ENCODE results near the gene CEP112. TPM values are rescaled to one million over a fixed set of nuclear protein-coding genes. Genes with fewer than 3 reads are reported as not detected.

The CEP112 gene
- total and polyA plus RNA-seq, 9 of the 15 experiments (the other 6 are each of a cell fraction or from before 2014, with no cell fraction given): 0.84 TPM; not detected in 8

GRCh38 chr17:66038125-66038524, 153.8 kb downstream of the CEP112 start:
- H3K4me2 ChIP-seq (ENCODE audit: insufficient read depth, low read length): no peak overlapping the region
- no peak overlapping the region for H3K27ac ChIP-seq (ENCODE audit: extremely low read depth, low read depth, low read length)
- ATAC-seq: no peak
- BruUV-seq (replicated peaks): no TSS peak
- no peaks in the 10 kb centered on the region for H3K9me1 ChIP-seq (ENCODE audit: control insufficient read depth, insufficient read depth, low read length)
- no peaks in the 10 kb centered on the region for H4K20me1 ChIP-seq (replicated peaks; ENCODE audit: control insufficient read depth, insufficient read depth, low read length)
- H3K9ac ChIP-seq (ENCODE audit: insufficient read depth in 1 of 2, low read depth in 2 of 2, low read length in 2 of 2): no peak overlapping the region
- in situ Hi-C loops (cut with MboI): no loop called here
- DNase-seq (ENCODE audit: extremely low read depth in 1 of 4, low spot score in 3 of 4): no peak
- no peak for FAIRE-seq
- ChIA-PET POLR2A (no interaction called here), CTCF (ENCODE audit: low intra/inter-chr PET ratio) (no interaction called here)
- H2AFZ ChIP-seq (ENCODE audit: low read depth, low read length): no peak overlapping the region
- WGBS (ENCODE audit: insufficient coverage, low coverage, missing lambda C conversion rate): 0% methylated on average over 3 of the region's 3 CpGs
- no peaks in the 10 kb centered on the region for H3K27me3 ChIP-seq (ENCODE audit: control insufficient read depth in 2 of 2, insufficient read depth in 2 of 2, low read length in 2 of 2)
- TF ChIP-seq ID3 (CRISPR knock-in tag; IDR thresholded peaks at IDR 0.05) (no peak), ID3 (tag; IDR thresholded peaks at IDR 0.05) (no peak), TBL1XR1 (IDR thresholded peaks at IDR 0.05; ENCODE audit: low read length in 2 of 2) (no peak), CBX8 (IDR thresholded peaks at IDR 0.05; ENCODE audit: borderline replicate concordance, extremely low read depth, low read depth, low read length, poor library complexity, severe bottlenecking) (no peak)
- H3K4me3 ChIP-seq: no peak overlapping the region
- H3K9me3 ChIP-seq (replicated peaks; ENCODE audit: control insufficient read depth, insufficient read depth, low read depth, low read length): no peaks in the 10 kb centered on the region
- no peaks in the 10 kb centered on the region for H3K36me3 ChIP-seq (ENCODE audit: control insufficient read depth, insufficient read depth, low read length)
- no peaks in the 10 kb centered on the region for H3K4me1 ChIP-seq (replicated peaks in 1 of 2; ENCODE audit: control insufficient read depth in 2 of 2, insufficient read depth in 2 of 2, low read length in 2 of 2)
- no peaks in the 10 kb centered on the region for H3K79me2 ChIP-seq (ENCODE audit: control insufficient read depth, insufficient read depth, low read length)
- intact Hi-C loops (cut with micrococcal nuclease): no loop called here

GRCh38 chr17:66037221-66037620, 154.7 kb downstream of the CEP112 start:
- no peak for TF ChIP-seq IRF9 (tag; IDR thresholded peaks at IDR 0.05)
- no peak for TF ChIP-seq LARP7 (IDR thresholded peaks at IDR 0.05)
- no peak for TF ChIP-seq E2F3 (CRISPR knock-in tag; IDR thresholded peaks at IDR 0.05)
- TF ChIP-seq TARDBP (IDR thresholded peaks at IDR 0.05): no peak
- TF ChIP-seq SRSF1 (IDR thresholded peaks at IDR 0.05; ENCODE audit: low read depth, low read length): no peak
- no peak for TF ChIP-seq SMARCC2 (IDR thresholded peaks at IDR 0.05; ENCODE audit: low read depth)
- TF ChIP-seq ZBTB7A (IDR thresholded peaks at IDR 0.05; ENCODE audit: borderline replicate concordance, control insufficient read depth, low read depth, low read length): no peak
- TF ChIP-seq TCFL5 (CRISPR knock-in tag; conservative IDR thresholded peaks at IDR 0.05): no peak
- ChIA-PET POLR2A (no interaction called here), CTCF (ENCODE audit: low intra/inter-chr PET ratio) (no interaction called here)
- in situ Hi-C loops (cut with MboI) (no loop called here), intact Hi-C loops (cut with micrococcal nuclease) (no loop called here)
- H3K36me3 ChIP-seq (ENCODE audit: control insufficient read depth, insufficient read depth, low read length): no peaks in the 10 kb centered on the region
- DNase-seq (ENCODE audit: extremely low read depth in 1 of 4, low spot score in 3 of 4) (no peak), ATAC-seq (no peak), FAIRE-seq (no peak)
- no peaks in the 10 kb centered on the region for H3K9me1 ChIP-seq (ENCODE audit: control insufficient read depth, insufficient read depth, low read length)
- no peak overlapping the region for H3K27ac ChIP-seq (ENCODE audit: extremely low read depth, low read depth, low read length)
- 3% methylated on average over 3 of the region's 3 CpGs for WGBS (ENCODE audit: insufficient coverage, low coverage, missing lambda C conversion rate)
- no peaks in the 10 kb centered on the region for H3K27me3 ChIP-seq (ENCODE audit: control insufficient read depth in 2 of 2, insufficient read depth in 2 of 2, low read length in 2 of 2)
- H3K4me3 ChIP-seq: no peak overlapping the region
- H3K4me1 ChIP-seq (replicated peaks in 1 of 2; ENCODE audit: control insufficient read depth in 2 of 2, insufficient read depth in 2 of 2, low read length in 2 of 2): no peaks in the 10 kb centered on the region
- no peaks in the 10 kb centered on the region for H3K9me3 ChIP-seq (replicated peaks; ENCODE audit: control insufficient read depth, insufficient read depth, low read depth, low read length)
- no peaks in the 10 kb centered on the region for H3K79me2 ChIP-seq (ENCODE audit: control insufficient read depth, insufficient read depth, low read length)
- H4K20me1 ChIP-seq (replicated peaks; ENCODE audit: control insufficient read depth, insufficient read depth, low read length): no peaks in the 10 kb centered on the region
- no peak overlapping the region for H3K9ac ChIP-seq (ENCODE audit: insufficient read depth in 1 of 2, low read depth in 2 of 2, low read length in 2 of 2)
- no peak overlapping the region for H3K4me2 ChIP-seq (ENCODE audit: insufficient read depth, low read length)
- no peak overlapping the region for H2AFZ ChIP-seq (ENCODE audit: low read depth, low read length)
- no TSS peak for BruUV-seq (replicated peaks)
